ENCODE measurements around the gene YIF1A. TPM values are rescaled to one million over a fixed set of nuclear protein-coding genes. Genes with fewer than 3 reads are reported as not detected.

The YIF1A gene
- total and polyA plus RNA-seq, 2 donors (not counting 3 experiments of a cell fraction or from before 2014, with no cell fraction given): 104 to 271 TPM

GRCh38 chr11:66285250-66285947 lies 3.5 kb downstream of the YIF1A start:
- H2AFZ ChIP-seq (ENCODE audit: low read depth, low read length): no peak overlapping the region
- CTCF ChIA-PET: interaction anchor here (1.3 to 2.1 kb wide), 3 partner anchors 27 to 63 kb away, joined by 3 to 10 read pairs (median 6); partner anchors contain the start of gene RIN1
- no peaks in the 10 kb centered on the region for H3K9me1 ChIP-seq (replicated peaks; ENCODE audit: control insufficient read depth, extremely low read depth, insufficient read depth, low read length)
- TF ChIP-seq POLR2A (IDR thresholded peaks at IDR 0.05; ENCODE audit: low read depth, low read length): no peak
- TF ChIP-seq POLR2AphosphoS5 (IDR thresholded peaks at IDR 0.05; ENCODE audit: insufficient read depth, low read depth, low read length): no peak
- TF ChIP-seq FOS (IDR thresholded peaks at IDR 0.05; ENCODE audit: borderline replicate concordance, insufficient read depth, low read length): no peak
- TF ChIP-seq, protein P1, sequence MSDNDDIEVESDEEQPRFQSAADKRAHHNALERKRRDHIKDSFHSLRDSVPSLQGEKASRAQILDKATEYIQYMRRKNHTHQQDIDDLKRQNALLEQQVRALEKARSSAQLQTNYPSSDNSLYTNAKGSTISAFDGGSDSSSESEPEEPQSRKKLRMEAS (IDR thresholded peaks at IDR 0.05; ENCODE audit: insufficient read depth, insufficient read length): no peak
- TF ChIP-seq JUN (IDR thresholded peaks at IDR 0.05; ENCODE audit: borderline replicate concordance, insufficient read depth, insufficient read length, low read depth): no peak
- no peak for TF ChIP-seq CTCF (IDR thresholded peaks at IDR 0.05; ENCODE audit: extremely low read depth in 1 of 2, insufficient read depth in 1 of 2, low read depth in 1 of 2, low read length in 2 of 2)
- TF ChIP-seq GATA2 (IDR thresholded peaks at IDR 0.05; ENCODE audit: insufficient read depth, insufficient read length, low read depth, low read length): no peak
- no peak for TF ChIP-seq MYC (IDR thresholded peaks at IDR 0.05; ENCODE audit: low read depth, low read length)
- TF ChIP-seq EZH2 (IDR thresholded peaks at IDR 0.05; ENCODE audit: borderline replicate concordance, low read depth, low read length, severe bottlenecking): no peak
- H3K79me2 ChIP-seq (ENCODE audit: control insufficient read depth, insufficient read depth, low read length): peaks cover 12% of the 10 kb centered on the region
- H3K9me3 ChIP-seq (replicated peaks; ENCODE audit: control insufficient read depth, insufficient read depth, low read length): no peaks in the 10 kb centered on the region
- no TSS peak for BruUV-seq (replicated peaks)
- H3K36me3 ChIP-seq (ENCODE audit: control insufficient read depth in 2 of 2, extremely low read depth in 1 of 2, insufficient read depth in 2 of 2, low read length in 2 of 2): peaks cover 0 to 7% of the 10 kb centered on the region in 2 experiments
- H3K9ac ChIP-seq (replicated peaks; ENCODE audit: extremely low read depth, insufficient read depth, low read length): no peak overlapping the region
- H3K27ac ChIP-seq (ENCODE audit: insufficient read depth, low read depth, low read length): no peak overlapping the region
- FAIRE-seq (no peak), DNase-seq (ENCODE audit: low read depth, low spot score) (no peak)
- no peak overlapping the region for H3K4me3 ChIP-seq (replicated peaks in 1 of 3; ENCODE audit: insufficient read depth in 1 of 3, low read depth in 1 of 3, low read length in 3 of 3)
- H3K4me2 ChIP-seq (ENCODE audit: insufficient read depth, low read length): no peak overlapping the region
- dilution Hi-C loops (cut with MboI; ENCODE audit: extremely low pct_ligation_motif_present, low sequenced_read_pairs) (no loop called here), intact Hi-C loops (cut with micrococcal nuclease) (no loop called here)
- no peaks in the 10 kb centered on the region for H3K27me3 ChIP-seq (ENCODE audit: control insufficient read depth in 2 of 2, insufficient read depth in 2 of 2, low read length in 2 of 2)
- POLR2A ChIA-PET: no interaction called here
- peaks cover 13% of the 10 kb centered on the region for H3K4me1 ChIP-seq (ENCODE audit: control insufficient read depth, extremely low read depth, insufficient read depth, low read length)
- no peaks in the 10 kb centered on the region for H4K20me1 ChIP-seq (replicated peaks; ENCODE audit: control insufficient read depth, extremely low read depth, insufficient read depth, low read length)
